HG03175 (cell line): ENCODE results near the gene LTBP2.

Experiments used
- ATAC-seq: cut with Tn5 transposase; IDR thresholded peaks from one replicate; pipeline ENCODE4 v1.9.1; 2021; ENCODE audit warnings: mild to moderate bottlenecking, moderate library complexity; ENCODE audit not compliant: unreplicated experiment

The LTBP2 gene

DNA sequence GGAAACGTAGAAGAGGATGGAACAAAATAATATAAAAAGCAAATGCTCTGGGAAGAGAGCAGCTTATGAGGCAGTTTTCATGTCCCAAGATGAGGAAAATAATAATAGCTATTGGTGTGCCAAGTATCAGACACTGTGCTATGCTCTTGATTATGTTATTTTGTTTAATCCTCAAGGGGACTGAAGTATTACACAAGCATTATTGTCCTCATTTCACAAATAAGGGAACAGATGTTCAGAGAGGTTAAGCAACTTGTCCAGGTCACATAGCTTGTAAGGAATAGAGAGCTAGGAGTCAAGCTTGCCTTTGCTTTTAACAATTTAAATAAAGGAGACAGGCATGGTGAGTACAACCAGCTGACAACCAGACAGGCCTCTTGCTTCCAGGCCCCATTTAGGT is 26.9 kb upstream of the LTBP2 start:
- no peak for ATAC-seq

DNA sequence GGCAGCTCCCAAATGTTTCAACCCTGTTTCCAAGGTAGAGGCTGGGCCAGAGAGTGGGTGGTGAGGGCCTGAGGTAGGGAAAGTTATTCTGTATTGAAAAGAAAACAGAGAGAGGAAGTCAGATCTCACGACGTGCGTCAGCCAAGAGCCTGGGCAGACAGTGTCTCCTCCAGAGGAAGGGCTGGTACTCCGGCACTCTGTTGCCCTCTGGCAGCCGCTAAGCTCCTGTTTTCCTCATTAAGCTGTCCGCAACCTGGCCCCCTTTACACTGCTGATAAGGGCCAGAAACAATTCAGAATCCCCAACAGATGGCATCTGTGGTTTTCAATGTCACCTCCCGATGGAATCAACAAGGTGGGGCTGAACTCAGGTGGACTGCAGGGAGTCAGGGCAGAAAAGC is 26.0 kb upstream of the LTBP2 start:
- ATAC-seq: no peak

DNA sequence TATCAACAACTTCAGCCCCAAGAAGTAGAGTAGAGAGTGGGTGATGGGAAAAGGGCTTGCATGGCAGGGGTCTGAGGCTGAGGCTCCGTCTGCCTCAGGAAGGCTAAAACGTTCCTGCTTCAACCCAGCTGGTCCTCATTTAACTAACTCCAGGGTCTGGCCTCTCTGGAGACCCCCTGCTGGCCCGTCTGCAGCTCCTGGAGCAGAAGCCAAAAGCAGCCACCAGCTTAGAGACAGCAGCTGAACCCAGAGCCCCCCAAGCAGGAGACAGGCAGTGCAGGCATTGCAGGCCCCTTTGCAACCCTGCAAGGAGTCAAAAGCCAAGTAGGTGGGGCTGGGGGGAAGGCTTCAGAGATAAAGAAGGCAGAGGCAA is 25.1 kb upstream of the LTBP2 start:
- ATAC-seq: no peak

DNA sequence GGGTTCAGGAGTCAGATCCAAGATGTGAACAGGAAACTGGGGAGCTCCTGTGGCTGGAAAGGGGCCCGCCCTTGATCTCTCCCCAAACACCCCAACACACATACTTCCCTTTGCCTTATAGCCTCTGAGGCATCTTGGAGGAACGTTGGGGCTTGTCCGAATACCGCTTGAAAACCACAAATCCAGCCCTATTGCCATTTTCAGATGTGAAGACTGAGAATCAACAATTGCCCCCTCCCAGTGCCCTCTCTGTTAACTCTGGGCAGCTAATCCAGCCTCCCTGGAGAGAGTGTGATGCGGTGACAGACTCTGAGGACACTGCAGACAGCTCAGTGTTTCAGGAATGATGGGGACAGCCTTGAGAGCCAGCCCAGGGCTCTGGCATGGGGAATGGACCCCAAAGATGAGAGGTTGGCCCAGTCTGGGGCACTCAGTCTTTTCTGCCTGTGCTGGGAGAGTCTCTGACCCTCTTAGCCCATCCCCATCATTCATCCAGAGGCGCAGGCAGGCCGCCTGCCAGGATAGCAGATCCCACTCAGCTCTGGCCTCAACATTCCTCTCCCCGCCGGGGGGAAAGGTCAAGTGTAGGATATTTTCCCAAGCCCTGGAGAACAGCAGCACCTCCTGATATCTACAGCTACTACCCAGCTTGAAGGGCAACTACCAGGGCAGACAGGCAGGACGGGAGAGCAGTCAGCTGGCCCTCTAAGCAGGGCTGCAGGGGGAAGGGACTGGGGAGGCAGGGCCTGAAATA is 24.6 kb upstream of the LTBP2 start:
- no peak for ATAC-seq

GRCh38 chr14:74635847-74636246 is 23.8 kb upstream of the LTBP2 start:
- no peak for ATAC-seq

GRCh38 chr14:74634964-74635363 is 22.9 kb upstream of the LTBP2 start:
- ATAC-seq: no peak

DNA sequence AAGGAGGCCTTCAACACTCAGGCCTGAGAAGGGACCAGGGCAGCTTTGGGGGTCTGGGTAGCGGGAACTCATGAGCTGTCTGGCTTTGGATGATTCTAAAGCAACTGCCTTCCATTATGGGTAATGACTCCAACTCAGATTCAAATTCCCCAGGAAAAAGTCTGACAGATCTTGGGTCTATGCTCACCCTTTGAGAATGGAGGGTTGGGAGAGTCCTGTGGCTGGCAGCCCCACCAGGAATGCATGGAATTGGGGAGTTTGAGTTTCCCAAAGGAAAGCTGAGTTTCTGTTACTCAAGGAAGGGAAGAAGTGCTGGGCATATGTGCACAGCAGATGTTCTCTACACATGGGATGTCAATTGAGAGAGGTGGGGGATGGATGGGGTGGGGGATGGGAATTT is 22.4 kb upstream of the LTBP2 start:
- no peak for ATAC-seq

DNA sequence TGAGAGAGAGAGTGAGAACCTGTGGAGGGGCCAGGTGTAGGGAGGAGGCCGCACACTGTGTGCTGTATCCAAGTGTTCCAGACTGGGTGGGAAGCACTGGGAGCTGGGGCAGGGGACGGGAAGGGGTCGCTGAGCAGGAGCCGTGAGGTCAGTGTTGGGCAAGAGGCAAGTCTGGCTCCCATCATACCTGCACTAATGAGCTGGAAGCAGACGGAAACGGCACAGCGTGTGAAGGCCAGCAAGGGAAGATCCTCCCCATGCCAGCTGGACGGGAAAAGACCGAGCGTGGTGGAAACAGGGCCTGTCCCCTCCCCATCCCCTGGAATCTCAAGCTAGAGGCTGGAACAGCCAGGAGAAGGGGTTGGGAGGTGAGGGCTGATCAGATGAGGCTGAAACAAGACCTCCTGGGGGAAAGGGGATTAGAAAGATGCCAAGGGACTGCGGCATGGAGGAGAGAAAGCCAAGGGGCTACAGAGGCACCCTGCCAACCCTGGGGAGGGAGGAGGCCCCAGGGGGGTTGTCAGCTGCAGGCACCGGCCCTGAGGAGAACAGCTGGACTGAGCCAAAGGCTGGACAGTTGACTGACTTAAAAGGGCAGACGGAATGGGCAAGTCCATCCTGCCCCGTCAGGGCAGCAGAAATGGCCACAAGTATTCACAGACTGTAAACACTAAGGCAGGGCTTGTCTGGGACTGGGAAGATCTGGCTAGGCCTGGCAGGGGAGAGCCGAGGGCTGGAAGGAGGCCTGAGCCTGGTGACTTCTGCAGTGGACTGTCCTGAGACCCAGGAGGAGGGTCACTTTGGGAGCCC is 19.0 kb upstream of the LTBP2 start:
- ATAC-seq: no peak

DNA sequence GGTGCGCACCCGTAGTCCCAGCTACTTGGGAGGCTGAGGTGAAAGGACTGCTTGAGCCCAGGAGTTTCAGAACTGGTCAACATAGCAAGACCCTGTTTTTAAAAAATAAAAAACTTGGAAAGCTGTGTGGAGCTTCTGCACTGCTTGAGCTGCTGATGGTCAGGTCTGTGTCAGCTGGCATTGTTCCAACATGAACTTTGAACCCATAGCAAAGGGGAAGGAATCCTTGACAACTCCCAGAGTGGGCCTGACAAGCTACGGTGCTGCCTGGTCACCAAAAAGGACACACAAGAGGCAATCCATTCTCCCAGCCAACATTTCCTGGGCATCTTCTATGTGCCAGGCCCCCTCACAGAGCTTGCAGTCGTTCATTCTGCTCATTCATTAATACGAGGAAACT is 16.4 kb upstream of the LTBP2 start:
- no peak for ATAC-seq

DNA sequence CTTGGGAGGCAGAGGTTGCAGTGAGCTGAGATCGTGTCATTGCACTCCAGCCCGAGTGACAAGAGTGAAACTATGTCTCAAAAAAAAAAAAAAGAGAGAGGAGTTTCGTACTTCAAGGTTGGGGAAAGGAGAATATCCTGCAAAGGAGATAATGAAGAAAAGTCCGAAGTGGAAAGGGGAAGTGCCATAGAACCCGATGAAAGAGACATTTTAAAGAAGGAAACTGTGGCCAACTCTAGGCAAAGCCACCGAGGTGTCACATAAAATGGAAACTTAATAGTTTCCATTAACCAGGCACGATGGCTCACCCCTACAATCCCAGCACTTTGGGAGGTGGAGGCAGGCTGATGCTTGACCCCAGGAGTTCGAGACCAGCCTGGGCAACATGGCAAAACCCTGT is 15.0 kb upstream of the LTBP2 start:
- no peak for ATAC-seq

DNA sequence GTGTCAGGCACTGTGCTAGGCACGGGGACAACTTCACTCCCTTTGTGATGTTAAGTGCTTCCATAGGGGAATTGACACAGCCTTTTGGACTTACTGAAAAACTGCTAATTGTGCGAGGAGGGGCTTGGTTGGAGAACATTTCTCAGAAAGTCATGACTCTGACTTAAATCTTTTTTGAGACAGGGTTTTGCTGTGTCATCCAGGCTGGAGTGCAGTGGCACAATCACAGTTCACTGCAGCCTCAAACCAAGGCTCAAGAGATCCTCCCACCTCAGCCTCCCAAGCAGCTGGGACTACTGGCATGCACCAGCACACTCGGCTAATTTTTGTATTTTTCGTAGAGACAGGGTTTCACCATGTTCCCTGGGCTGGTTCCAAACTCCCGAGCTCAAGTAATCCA is 10.2 kb upstream of the LTBP2 start:
- ATAC-seq: no peak

- ATAC-seq: no peak
Measured at GRCh38 chr14:74621556-74621955, 9.5 kb upstream of the LTBP2 start.

DNA sequence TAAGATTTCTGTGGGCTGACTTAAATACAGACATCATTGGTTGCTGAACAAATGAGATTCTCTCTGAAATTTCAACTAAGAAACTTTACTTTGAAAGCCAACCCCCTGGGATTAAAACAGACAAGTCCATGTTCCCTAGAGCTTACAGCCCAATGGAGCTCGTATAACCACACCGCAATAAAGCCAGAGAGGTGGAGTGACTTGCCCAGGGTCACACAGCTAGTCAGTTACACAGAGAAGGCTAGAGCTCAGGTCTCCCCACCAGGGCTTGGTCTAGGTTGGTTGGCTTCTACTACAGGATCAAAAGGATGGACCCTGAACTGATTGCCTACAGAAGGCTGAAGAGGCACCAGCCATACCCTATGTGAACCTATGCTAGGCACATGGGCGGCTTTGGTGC is 8.9 kb upstream of the LTBP2 start:
- no peak for ATAC-seq

DNA sequence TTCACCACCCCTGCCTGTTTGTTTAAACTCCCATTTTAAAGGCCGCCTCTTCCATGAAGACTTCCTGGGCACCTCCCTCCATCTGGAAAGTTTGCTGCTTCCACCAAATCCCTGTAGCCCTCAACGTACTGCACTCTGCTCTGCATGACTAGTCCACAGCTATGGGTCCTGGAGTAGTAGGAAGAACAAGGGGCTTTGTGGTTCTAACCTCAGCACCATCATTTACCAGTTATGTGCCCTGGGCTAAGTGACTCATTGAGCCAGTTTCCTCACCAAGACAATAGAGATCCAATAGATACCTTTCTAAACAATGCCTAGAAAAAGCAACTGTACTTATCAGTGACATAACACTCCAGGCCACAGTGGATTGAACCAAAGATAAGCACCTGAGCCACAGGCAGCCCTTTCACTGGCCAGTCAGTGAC is 8.5 kb upstream of the LTBP2 start:
- no peak for ATAC-seq

DNA sequence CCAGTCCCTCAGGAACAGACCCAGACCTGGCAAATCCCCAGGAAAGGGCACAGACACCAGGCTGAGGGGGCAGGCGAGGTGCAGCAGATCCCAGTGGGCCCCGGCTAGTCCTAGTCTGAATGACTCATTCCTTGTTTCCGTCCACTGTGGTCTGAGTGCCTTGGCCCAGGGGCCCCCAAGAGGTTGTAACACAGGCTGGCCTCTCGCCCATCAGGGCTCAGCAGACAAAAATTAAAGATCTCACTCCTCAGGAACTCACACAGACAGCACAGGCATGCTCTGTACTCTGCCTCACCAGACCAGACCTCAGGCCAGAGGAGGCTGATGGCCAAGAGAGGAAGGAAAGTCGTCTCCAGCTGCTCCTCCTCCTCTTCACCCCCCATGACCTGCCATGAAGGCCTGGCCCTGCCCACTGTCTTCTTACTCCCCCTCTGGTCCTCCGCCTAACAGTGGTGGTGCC is 7.7 kb upstream of the LTBP2 start:
- ATAC-seq: no peak

GRCh38 chr14:74618078-74618952 is 6.3 kb upstream of the LTBP2 start:
- peak; percentile 72 for ATAC-seq

GRCh38 chr14:74616996-74617700 is 5.1 kb upstream of the LTBP2 start:
- ATAC-seq: no peak

DNA sequence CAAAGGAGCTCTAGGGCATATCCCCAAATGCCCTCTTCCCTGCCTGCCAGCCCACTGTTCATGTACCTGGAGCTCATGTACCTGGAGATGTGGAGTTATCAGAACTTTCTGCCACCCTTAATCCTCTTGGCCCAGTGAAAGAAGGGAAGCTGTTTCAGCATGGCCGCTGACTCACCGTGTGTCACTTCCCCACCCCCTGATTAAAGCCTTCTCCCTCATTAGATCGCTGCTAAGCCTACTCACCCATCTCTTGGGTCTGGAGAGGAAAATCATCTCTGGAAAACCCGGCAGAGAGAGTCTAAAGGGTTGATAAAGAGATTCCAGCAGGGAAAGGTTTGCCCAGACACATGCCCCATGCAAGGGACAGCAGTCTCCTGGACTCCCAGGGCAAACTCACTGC is 4.5 kb upstream of the LTBP2 start:
- no peak for ATAC-seq

DNA sequence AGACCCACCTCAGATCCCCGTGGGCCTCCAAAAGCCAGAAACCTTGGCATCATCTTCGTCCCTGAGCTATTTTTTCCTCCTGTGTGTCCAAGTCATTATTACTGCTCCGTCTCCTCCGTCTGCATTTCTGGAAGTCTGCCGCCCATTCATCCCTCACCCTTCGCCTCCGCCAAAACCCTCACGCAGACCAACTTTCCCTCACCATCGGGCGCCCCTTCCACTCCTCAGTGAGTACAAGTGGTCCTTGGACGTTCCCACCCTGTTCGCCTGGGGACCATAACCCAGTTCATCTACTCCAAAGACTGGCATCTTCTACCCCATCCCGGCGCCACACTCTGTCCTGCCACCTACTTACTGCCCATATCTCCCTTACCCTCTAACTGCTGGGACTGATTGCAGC is 3.7 kb upstream of the LTBP2 start:
- ATAC-seq: no peak

- ATAC-seq: no peak
Measured at GRCh38 chr14:74614508-74615495, 2.8 kb upstream of the LTBP2 start.
